T47D (cell line): ENCODE measurements around the gene RNF13.

Source experiments
- DNase-seq, 2 experiments: peaks; one replicate each; pipeline versions ENCODE4 v3.0.0 to v3.0.0-alpha.2; 2011 to 2012; ENCODE audit warnings: low read depth in 1 of 2, low spot score in 1 of 2
- JUND ChIP-seq: IDR thresholded peaks from 2 replicates; pipeline ENCODE4 v1.6.1; 2012; ENCODE audit warnings: low read depth
- in situ Hi-C: cut with HindIII; loops from 2 replicates; pipeline ENCODE4 v1.10.0; 2016; ENCODE audit warnings: low sequenced_read_pairs, low pct_unique_long_range_greater_than_20kb

RNF13 gene

GRCh38 chr3:149781741-149782140 lies 31.3 kb upstream of the RNF13 start:
- no peak for DNase-seq
- in situ Hi-C loops: no loop called here
- TF ChIP-seq JUND: no peak

DNA sequence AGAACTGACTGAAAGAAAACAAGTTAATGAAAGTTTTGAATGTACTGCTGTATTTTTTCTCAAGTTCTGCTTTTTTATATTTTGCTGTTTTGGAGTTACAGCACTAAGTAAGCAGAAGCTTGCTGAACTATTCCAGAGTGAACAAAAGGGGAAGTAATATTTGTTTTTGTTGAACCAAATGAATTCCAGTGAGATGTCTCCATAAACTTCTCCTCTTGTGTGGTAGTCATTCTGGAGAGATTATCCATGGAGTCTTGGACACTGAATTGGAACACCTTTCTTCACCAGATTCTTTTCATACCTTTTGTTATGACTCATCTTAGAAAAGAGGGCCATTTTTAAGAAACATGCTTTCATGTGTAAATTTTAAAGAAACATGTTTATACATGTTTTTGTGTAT lies 29.4 kb upstream of the RNF13 start:
- no peak for TF ChIP-seq JUND
- peak in 1 of 2 experiments; percentile 34 for DNase-seq
- in situ Hi-C loops: no loop called here

- in situ Hi-C loops: no loop called here
- no peak for DNase-seq
- no peak for TF ChIP-seq JUND
These were observed 28.8 kb upstream of the RNF13 start for GRCh38 chr3:149784064-149784704.

- DNase-seq: no peak
These were observed 22.7 kb upstream of the RNF13 start for GRCh38 chr3:149790268-149790667.

DNA sequence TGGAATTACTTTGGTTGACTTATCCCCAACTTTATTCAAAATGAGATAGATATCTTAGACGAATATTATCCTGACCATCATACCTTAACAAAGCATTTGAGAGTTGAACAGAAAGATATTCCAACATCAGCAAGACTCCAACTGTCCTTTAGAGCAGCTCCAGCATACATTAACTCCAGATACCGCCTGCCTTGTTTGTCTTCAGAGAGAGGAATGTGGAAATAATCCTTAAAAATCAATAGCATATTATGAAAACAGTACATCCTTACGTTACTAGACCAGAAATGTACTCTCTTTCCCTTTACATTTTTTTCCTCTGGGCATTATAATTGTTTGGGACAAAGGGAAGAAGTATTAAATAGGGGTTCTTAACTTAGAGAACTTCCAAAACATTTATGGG lies 22.3 kb upstream of the RNF13 start:
- in situ Hi-C loops: no loop called here
- no peak for DNase-seq
- no peak for TF ChIP-seq JUND

More at GRCh38 chr3:149790268-149790667, 22.7 kb upstream of the RNF13 start:
- in situ Hi-C loops: no loop called here
- no peak for TF ChIP-seq JUND

DNA sequence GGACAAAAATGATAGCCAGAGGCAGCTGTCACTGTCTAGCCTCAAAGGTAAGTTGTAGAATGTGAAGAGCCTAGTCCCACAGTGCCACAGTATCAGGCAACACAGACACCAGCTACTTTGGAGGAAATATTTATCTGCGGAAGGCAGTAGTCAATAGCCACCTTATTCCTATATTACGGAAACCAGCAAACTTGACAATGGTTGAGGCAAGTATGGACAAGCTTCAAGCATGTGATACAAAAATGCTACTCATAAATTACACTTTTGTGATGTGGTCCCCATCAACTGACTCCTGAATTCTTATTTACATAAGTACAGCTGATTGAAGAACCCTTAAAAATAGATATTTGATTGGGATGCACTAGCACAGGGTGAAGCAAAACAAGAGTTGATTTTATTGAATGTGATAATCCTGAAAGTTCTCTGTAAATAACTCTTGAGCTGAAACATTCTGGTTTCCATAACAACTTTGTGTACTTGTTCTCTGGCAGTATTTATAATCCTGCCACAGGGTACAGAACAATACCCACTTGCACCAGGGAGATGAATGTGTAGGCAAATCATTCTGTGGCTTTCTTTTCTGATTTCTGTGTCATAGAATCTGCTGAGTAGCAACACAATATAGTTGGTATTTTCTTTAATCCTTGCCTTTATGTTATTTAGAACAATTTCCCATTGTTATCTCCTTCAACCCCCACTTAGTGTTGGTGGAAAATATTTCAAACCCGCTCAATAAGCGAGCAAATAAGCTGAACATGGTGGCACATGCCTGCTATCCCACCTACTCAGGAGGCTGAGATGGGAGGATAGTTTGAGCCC lies 20.4 kb upstream of the RNF13 start, which contains the start of gene ANKUB1:
TSS of gene ANKUB1 (minus strand) at position 103 of the 819 bp plus-strand sequence. CDS start 188 bp downstream, outside the sequence.
- no peak for DNase-seq
- in situ Hi-C loops: no loop called here
- TF ChIP-seq JUND: no peak

DNA sequence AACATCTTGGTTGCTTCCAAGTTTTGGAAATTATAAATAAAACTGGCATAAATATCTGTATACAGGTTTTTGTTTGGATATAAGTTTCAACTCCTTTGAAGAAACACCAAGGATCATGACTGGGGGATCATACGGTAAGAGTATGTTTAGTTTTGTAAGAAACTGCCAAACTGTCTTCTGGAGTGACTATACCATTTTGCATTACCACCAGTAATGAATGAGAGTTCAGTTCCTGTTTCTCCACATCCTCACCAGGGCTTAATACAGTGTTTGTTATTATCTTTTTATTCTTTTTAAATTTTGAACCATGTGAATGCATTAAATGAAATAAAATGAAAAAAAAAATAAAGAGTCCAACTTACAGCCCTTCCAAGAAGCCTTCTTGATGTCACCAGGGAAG lies 17.0 kb upstream of the RNF13 start:
- in situ Hi-C loops: no loop called here
- TF ChIP-seq JUND: no peak
- no peak for DNase-seq

DNA sequence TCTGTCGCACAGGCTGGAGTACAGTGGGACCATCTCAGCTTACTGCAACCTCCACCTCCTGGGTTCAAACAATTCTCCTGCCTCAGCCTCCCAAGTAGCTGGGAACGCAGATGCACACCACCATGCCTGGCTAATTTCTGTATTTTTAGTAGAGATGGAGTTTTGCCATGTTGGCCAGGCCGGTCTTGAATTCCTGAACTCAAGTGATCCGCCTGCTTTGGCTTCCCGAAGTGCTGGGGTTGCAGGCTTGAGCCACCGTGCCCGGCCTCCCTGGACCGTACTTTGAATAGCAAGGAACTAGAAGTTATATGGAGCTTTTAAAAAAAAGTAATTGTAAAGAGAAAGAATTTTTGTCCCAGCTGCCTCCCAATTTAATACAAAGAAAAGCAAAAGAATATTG lies 12.3 kb upstream of the RNF13 start:
- no peak for DNase-seq
- in situ Hi-C loops: no loop called here
- no peak for TF ChIP-seq JUND

- in situ Hi-C loops: no loop called here
- no peak for TF ChIP-seq JUND
- no peak for DNase-seq
These were observed 11.8 kb upstream of the RNF13 start for GRCh38 chr3:149801195-149801594.

DNA sequence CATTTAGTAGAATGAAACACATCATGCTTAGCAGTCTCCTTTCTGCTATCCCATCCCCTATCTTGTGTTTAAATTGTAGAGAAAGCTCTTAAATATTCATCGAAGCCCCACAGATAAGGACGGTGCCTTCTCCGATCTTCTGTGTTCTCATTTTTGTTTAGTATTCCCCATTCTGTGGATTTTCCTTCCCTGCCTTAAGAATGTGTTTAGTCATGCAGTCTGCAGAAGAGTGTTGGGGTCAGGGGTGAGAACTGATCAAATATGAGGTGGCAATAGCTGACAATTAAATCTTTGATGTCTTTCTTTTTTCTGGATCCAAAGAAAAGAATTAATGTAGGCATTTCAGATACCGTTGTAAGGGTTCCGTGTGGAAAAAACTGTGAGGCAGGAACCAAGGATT lies 11.4 kb upstream of the RNF13 start:
- no peak for DNase-seq
- in situ Hi-C loops: no loop called here
- no peak for TF ChIP-seq JUND

DNA sequence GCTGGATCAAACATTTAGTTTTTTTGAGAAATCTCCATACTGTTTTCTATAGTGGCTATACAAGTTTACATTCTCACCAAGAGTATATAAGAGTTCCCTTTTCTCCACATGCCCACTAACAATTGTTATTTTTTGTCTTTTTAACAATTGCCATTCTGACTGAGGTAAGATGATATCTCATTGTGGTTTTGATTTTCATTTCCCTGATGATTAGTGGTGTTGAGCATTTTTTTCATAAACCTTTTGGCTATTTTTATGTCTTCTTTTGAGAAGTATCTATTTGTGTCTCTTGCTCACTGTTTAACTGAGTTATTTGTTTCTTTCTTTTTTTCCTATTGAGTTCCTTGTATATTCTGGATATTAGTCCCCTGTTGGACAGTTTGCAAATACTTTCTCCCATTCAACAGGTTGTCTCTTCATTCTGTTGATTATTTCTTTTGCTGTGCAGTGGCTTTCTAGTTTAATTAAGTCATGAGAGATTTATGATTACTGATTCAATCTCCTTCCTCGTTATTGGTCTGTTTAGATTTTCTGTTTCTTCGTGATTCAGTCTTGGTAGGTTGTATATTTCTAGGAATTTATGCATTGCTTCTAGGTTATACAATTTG lies 6.7 kb upstream of the RNF13 start:
- no peak for DNase-seq
- in situ Hi-C loops: no loop called here
- TF ChIP-seq JUND: no peak

DNA sequence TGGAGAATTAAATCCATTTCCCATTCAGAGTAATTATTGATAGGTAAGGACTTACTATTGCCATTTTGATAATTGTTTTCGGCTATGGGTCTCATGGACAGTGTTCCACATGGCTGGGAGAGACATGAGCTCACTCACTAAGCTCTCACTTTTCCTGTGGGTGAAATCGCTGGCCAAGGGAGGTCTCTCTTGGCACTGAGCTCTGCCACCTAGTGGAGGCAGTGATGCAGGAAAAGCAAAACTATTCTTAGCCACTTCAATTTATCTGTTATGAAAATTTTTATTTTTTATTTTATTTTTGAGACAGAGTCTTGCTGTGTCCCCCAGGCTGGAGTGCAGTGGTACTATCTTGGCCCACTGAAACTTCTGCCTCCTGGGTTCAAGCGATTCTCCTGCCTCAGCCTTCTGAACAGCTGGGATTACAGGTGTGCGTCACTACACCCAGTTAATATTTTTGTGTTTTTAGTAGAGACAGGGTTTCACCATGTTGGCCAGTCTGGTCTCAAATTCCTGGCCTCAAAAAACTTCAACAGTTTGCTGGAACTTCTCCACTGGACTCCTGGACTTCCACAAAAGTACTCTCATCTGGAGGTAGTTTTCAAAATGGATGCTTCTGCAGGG lies 4.7 kb upstream of the RNF13 start:
- TF ChIP-seq JUND: no peak
- in situ Hi-C loops: no loop called here

GRCh38 chr3:149809699-149810098 lies 3.3 kb upstream of the RNF13 start:
- in situ Hi-C loops: no loop called here
- DNase-seq: no peak
- TF ChIP-seq JUND: no peak

More for the DNA sequence above, 4.7 kb upstream of the RNF13 start:
- peak; percentile 55 to 86 for DNase-seq
